Measurements from ENCODE around the gene GOLGA6L24. TPM values are rescaled to one million over a fixed set of nuclear protein-coding genes. Genes with fewer than 3 reads are reported as not detected.
A peak's percentile ranks its signal among the peaks of the same experiment; 100 is the strongest.
"Not testable (repeated sequence)": the region's sequence is repeated elsewhere in the genome, so short reads cannot be mapped to it uniquely, and the experiment has no call there.

The GOLGA6L24 gene
- total RNA-seq: not detected
- long read RNA-seq: 0 reads

GRCh38 chr15:28357984-28358383 is at the start of gene GOLGA6L24:
TSS of gene GOLGA6L24 (minus strand) at chr15:28358084. CDS start at chr15:28358023, 61 bp downstream.
- intact Hi-C loops (cut with DNase I, micrococcal nuclease); ATAC-seq; DNase-seq: not testable (repeated sequence)

GRCh38 chr15:28402774-28403435 is 45.0 kb upstream of the GOLGA6L24 start:
- intact Hi-C loops (cut with DNase I, micrococcal nuclease); DNase-seq; ATAC-seq: not testable (repeated sequence)

- intact Hi-C loops (cut with DNase I, micrococcal nuclease); DNase-seq; ATAC-seq: not testable (repeated sequence)
These were observed 38.1 kb upstream of the GOLGA6L24 start for GRCh38 chr15:28396022-28396421.

- ATAC-seq; intact Hi-C loops (cut with DNase I, micrococcal nuclease); DNase-seq: not testable (repeated sequence)
These were observed 22.2 kb upstream of the GOLGA6L24 start for GRCh38 chr15:28380053-28380452.

GRCh38 chr15:28378364-28378763 is 20.5 kb upstream of the GOLGA6L24 start, which contains the start of gene GOLGA8F:
TSS of gene GOLGA8F (plus strand) at chr15:28378664. CDS start at chr15:28378762, 98 bp downstream.
- intact Hi-C loops (cut with DNase I, micrococcal nuclease); DNase-seq; ATAC-seq: not testable (repeated sequence)

GRCh38 chr15:28365502-28365901 is 7.6 kb upstream of the GOLGA6L24 start:
- intact Hi-C loops (cut with DNase I, micrococcal nuclease); DNase-seq; ATAC-seq: not testable (repeated sequence)

- peak in 1 of 2 donors; percentile 37 for DNase-seq
- ATAC-seq; intact Hi-C loops (cut with DNase I, micrococcal nuclease): not testable (repeated sequence)
These were observed 35.7 kb downstream of the GOLGA6L24 start, which contains the start of gene HERC2 for GRCh38 chr15:28322129-28322588. TSS of gene HERC2 (minus strand) at chr15:28322179. CDS start at chr15:28321433, 746 bp downstream.

- intact Hi-C loops (cut with DNase I, micrococcal nuclease); ATAC-seq: not testable (repeated sequence)
- peak in 1 of 2 donors; percentile 11 for DNase-seq
These were observed 36.4 kb downstream of the GOLGA6L24 start for GRCh38 chr15:28321358-28322078.

GRCh38 chr15:28319725-28320124 is 38.2 kb downstream of the GOLGA6L24 start:
- intact Hi-C loops (cut with DNase I, micrococcal nuclease); ATAC-seq; DNase-seq: not testable (repeated sequence)

GRCh38 chr15:28318828-28319227 is 39.1 kb downstream of the GOLGA6L24 start:
- ATAC-seq, DNase-seq: not testable (repeated sequence)

GRCh38 chr15:28318122-28318521 is 39.8 kb downstream of the GOLGA6L24 start:
- peak in 1 of 2 donors; percentile 7 for DNase-seq
- ATAC-seq: peak; percentile 42
- intact Hi-C loops (cut with DNase I, micrococcal nuclease): not testable (repeated sequence)

More at GRCh38 chr15:28318828-28319227, 39.1 kb downstream of the GOLGA6L24 start:
- intact Hi-C loops (cut with DNase I, micrococcal nuclease): not testable (repeated sequence)

GRCh38 chr15:28316958-28317357 is 40.9 kb downstream of the GOLGA6L24 start:
- intact Hi-C loops (cut with DNase I, micrococcal nuclease); DNase-seq; ATAC-seq: not testable (repeated sequence)

GRCh38 chr15:28310454-28310853 is 47.4 kb downstream of the GOLGA6L24 start:
- ATAC-seq; DNase-seq; intact Hi-C loops (cut with DNase I, micrococcal nuclease): not testable (repeated sequence)

- intact Hi-C loops (cut with DNase I, micrococcal nuclease): not testable (repeated sequence)
These were observed 49.2 kb downstream of the GOLGA6L24 start for GRCh38 chr15:28308718-28309117.

More at GRCh38 chr15:28308718-28309117, 49.2 kb downstream of the GOLGA6L24 start:
- DNase-seq, ATAC-seq: not testable (repeated sequence)

Other genes starting within 250 kb of the GOLGA6L24 start
- 10 to 100 TPM; 68.9 to 73.1 TPM for gene HERC2, start 35.9 kb downstream of the GOLGA6L24 start, total RNA-seq
- gene GOLGA8F, start 20.6 kb upstream of the GOLGA6L24 start, total RNA-seq: not detected
- not detected for gene GOLGA8G, start 174.9 kb upstream of the GOLGA6L24 start, total RNA-seq
- gene GOLGA6L25, start 195.5 kb upstream of the GOLGA6L24 start, total RNA-seq: not detected

Measured in left colon (tissue), 2 donors.